Measurements from ENCODE around the gene NPHP3. TPM values are rescaled to one million over a fixed set of nuclear protein-coding genes. Genes with fewer than 3 reads are reported as not detected.
"Not testable (repeated sequence)": the region's sequence is repeated elsewhere in the genome, so short reads cannot be mapped to it uniquely, and the experiment has no call there.

The NPHP3 gene
- total RNA-seq, 6 experiments from 2014 or later: 17.6 to 21.6 (median 19.0) TPM

- TF ChIP-seq CTCF (IDR thresholded peaks at IDR 0.05): peak; percentile 95
- H3K36me3 Mint-ChIP-seq (ENCODE audit: low read depth): no peaks in the 10 kb centered on the region
- H3K27me3 Mint-ChIP-seq (ENCODE audit: insufficient read depth): no peaks in the 10 kb centered on the region
- H3K4me1 Mint-ChIP-seq (ENCODE audit: low read depth): peaks cover 49% of the 10 kb centered on the region
- H3K9me3 Mint-ChIP-seq: no peaks in the 10 kb centered on the region
- H3K27ac Mint-ChIP-seq: no peak overlapping the region
- peak; percentile 60 for DNase-seq
- no peak overlapping the region for H3K4me3 Mint-ChIP-seq
These were observed 80.2 kb downstream of the NPHP3 start for GRCh38 chr3:132641837-132642538.

GRCh38 chr3:132641427-132641826 is 80.8 kb downstream of the NPHP3 start:
- H3K36me3 Mint-ChIP-seq (ENCODE audit: low read depth); H3K27me3 Mint-ChIP-seq (ENCODE audit: insufficient read depth); DNase-seq; H3K9me3 Mint-ChIP-seq; H3K4me3 Mint-ChIP-seq: not testable (repeated sequence)
- Mint-ChIP-seq H3K4me1 (ENCODE audit: low read depth) (peaks cover 54% of the 10 kb centered on the region), H3K27ac (peak overlapping the region; percentile 25; the same call in 1 of the 2 replicates)

- no peaks in the 10 kb centered on the region for H3K9me3 Mint-ChIP-seq
- no peak for DNase-seq
- no peak for TF ChIP-seq CTCF (IDR thresholded peaks at IDR 0.05)
- no peak overlapping the region for H3K4me3 Mint-ChIP-seq
- H3K27me3 Mint-ChIP-seq (ENCODE audit: insufficient read depth): no peaks in the 10 kb centered on the region; the same call in 1 of the 2 replicates
- peaks cover 51% of the 10 kb centered on the region for H3K4me1 Mint-ChIP-seq (ENCODE audit: low read depth)
- H3K36me3 Mint-ChIP-seq (ENCODE audit: low read depth): peaks cover 13% of the 10 kb centered on the region
- H3K27ac Mint-ChIP-seq: peak overlapping the region; percentile 66
These were observed 83.5 kb downstream of the NPHP3 start for GRCh38 chr3:132638706-132639105.

GRCh38 chr3:132637590-132637989 is 84.6 kb downstream of the NPHP3 start:
- Mint-ChIP-seq H3K9me3 (no peaks in the 10 kb centered on the region), H3K27me3 (ENCODE audit: insufficient read depth) (no peaks in the 10 kb centered on the region; the same call in 1 of the 2 replicates), H3K4me3 (peak overlapping the region; percentile 27), H3K4me1 (ENCODE audit: low read depth) (peaks cover 51% of the 10 kb centered on the region), H3K36me3 (ENCODE audit: low read depth) (peaks cover 18% of the 10 kb centered on the region), H3K27ac (peak overlapping the region; percentile 66)
- peak; percentile 49 for DNase-seq
- no peak for TF ChIP-seq CTCF (IDR thresholded peaks at IDR 0.05)

GRCh38 chr3:132635052-132635451 is 87.2 kb downstream of the NPHP3 start:
- no peak overlapping the region for H3K27ac Mint-ChIP-seq
- peaks cover 47% of the 10 kb centered on the region for H3K4me1 Mint-ChIP-seq (ENCODE audit: low read depth)
- peaks cover 18% of the 10 kb centered on the region for H3K36me3 Mint-ChIP-seq (ENCODE audit: low read depth)
- no peaks in the 10 kb centered on the region for H3K9me3 Mint-ChIP-seq
- no peak overlapping the region for H3K4me3 Mint-ChIP-seq
- DNase-seq: no peak
- H3K27me3 Mint-ChIP-seq (ENCODE audit: insufficient read depth): no peaks in the 10 kb centered on the region; the same call in 1 of the 2 replicates
- no peak for TF ChIP-seq CTCF (IDR thresholded peaks at IDR 0.05)

Other genes with a start within 250 kb of the NPHP3 start
- gene ACKR4, start 125.1 kb downstream of the NPHP3 start, total RNA-seq (2021; fragmentation: NEBNext Ultra II Directional; extraction: Animal tissue kit (Norgen Biotek cat#: 25700)): 1 to 10 TPM in 5 of 6 experiments, under 1 TPM in 1; 0.78 to 8.4 (median 7.1) TPM
- 10 to 100 TPM; 13.3 to 18.5 (median 13.8) TPM for gene ACAD11, start 62.6 kb downstream of the NPHP3 start, total RNA-seq (2021; fragmentation: NEBNext Ultra II Directional; extraction: Animal tissue kit (Norgen Biotek cat#: 25700))
- 10 to 100 TPM; 43.8 to 51.5 (median 48.0) TPM for gene UBA5, start 62.1 kb downstream of the NPHP3 start, total RNA-seq (2021; fragmentation: NEBNext Ultra II Directional; extraction: Animal tissue kit (Norgen Biotek cat#: 25700))

Data from HFFc6 (cell line).